Measurements from ENCODE around the gene ELMO1. TPM values are rescaled to one million over a fixed set of nuclear protein-coding genes. Genes with fewer than 3 reads are reported as not detected.

The ELMO1 gene
- total RNA-seq, 1 donor from 2014 or later: 60.1 TPM

DNA sequence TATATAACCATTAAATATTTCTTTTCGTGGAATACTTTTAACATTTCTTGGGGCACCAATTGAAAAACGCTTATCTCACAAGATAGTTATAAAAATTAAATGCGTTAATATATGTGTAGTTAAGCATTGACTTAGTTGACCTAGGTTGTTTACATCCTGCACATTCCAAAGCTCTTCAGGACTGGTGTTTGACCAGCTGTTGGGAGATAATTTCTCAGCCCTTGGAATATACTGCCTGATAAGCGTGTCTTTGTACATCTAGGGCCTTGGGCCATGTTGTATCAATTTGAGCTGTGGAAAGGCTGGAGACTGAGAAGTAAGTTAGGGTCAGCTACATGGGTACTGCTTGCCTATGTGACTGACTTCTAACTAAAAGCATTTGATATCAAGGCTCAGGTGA, 634.4 kb downstream of the ELMO1 start:
- no peak for ATAC-seq
- no peak for DNase-seq
- TF ChIP-seq, protein P1, sequence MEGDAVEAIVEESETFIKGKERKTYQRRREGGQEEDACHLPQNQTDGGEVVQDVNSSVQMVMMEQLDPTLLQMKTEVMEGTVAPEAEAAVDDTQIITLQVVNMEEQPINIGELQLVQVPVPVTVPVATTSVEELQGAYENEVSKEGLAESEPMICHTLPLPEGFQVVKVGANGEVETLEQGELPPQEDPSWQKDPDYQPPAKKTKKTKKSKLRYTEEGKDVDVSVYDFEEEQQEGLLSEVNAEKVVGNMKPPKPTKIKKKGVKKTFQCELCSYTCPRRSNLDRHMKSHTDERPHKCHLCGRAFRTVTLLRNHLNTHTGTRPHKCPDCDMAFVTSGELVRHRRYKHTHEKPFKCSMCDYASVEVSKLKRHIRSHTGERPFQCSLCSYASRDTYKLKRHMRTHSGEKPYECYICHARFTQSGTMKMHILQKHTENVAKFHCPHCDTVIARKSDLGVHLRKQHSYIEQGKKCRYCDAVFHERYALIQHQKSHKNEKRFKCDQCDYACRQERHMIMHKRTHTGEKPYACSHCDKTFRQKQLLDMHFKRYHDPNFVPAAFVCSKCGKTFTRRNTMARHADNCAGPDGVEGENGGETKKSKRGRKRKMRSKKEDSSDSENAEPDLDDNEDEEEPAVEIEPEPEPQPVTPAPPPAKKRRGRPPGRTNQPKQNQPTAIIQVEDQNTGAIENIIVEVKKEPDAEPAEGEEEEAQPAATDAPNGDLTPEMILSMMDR (IDR thresholded peaks at IDR 0.05): no peak
- Histone ChIP-seq H3K36me3 (no peaks in the 10 kb centered on the region), H3K9me3 (no peaks in the 10 kb centered on the region), H3K4me3 (no peak overlapping the region), H3K4me1 (no peaks in the 10 kb centered on the region), H3K27me3 (ENCODE audit: low read depth) (no peaks in the 10 kb centered on the region), H3K27ac (no peak overlapping the region)
- intact Hi-C loops (cut with DNase I): no loop called here

DNA sequence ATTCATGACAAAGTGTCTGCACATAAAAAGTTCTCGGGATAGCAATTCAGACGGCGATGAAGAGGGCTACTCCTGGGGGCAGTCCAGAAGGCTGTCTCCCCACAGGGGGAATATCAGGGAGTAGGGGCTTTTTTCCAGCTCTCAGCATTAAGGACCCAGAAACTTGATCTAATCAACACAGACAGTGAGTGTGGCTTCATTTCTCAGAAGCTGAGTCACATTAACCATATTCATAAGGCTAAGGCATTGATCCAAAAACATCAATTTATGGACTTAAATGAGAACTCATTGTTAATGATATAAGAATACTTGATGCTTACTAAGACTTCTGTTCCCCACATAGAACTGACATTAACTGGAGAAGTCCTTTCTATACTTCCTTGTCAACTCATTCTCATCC, 636.9 kb downstream of the ELMO1 start:
- ATAC-seq: no peak
- Histone ChIP-seq H3K36me3 (no peaks in the 10 kb centered on the region), H3K27me3 (ENCODE audit: low read depth) (no peaks in the 10 kb centered on the region), H3K27ac (no peak overlapping the region), H3K4me3 (no peak overlapping the region), H3K9me3 (no peaks in the 10 kb centered on the region), H3K4me1 (no peaks in the 10 kb centered on the region)
- DNase-seq: no peak
- TF ChIP-seq, protein P1 (IDR thresholded peaks at IDR 0.05): no peak
- intact Hi-C loops (cut with DNase I): no loop called here

DNA sequence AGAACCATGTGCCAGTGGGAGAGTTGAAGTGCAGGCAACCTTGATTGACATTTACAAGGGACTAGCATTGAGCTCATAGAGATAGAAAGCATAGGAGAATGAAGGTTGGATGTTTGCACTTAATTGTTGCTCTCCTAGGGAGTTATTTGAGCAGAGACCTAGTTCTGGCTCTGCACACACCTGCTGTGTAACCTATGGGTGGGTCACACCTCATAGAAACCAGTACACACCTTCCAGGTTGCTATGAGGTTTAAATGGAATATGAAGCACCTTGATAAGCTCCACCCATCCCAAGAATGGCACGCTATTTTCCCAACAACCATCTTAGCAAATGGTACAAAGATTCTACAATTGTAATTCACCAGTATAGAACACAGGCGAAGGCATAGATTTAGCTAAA, 638.2 kb downstream of the ELMO1 start:
- intact Hi-C loops (cut with DNase I): no loop called here
- no peak for DNase-seq
- Histone ChIP-seq H3K4me1 (no peaks in the 10 kb centered on the region), H3K27ac (no peak overlapping the region), H3K4me3 (no peak overlapping the region), H3K36me3 (no peaks in the 10 kb centered on the region), H3K27me3 (ENCODE audit: low read depth) (no peaks in the 10 kb centered on the region), H3K9me3 (no peaks in the 10 kb centered on the region)
- no peak for ATAC-seq
- TF ChIP-seq, protein P1 (IDR thresholded peaks at IDR 0.05): no peak

DNA sequence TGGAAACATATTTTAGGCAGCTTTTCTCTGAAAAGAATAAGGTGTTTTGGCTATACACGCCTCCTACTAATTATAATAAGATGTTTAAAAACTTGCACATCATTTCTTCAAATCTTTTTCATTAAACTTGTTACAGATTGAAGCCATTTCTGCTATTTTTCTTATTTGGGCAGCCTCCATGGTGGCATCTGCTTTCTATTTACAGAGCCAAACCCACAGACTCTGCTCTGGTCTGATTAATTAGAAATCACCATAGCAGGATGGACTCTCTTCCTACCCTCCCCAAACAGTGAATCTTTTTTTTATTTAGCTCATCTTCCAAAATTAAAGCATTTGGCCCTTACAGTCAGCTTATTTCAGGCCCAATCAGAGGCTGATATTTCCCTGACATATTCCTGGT, 638.6 kb downstream of the ELMO1 start:
- Histone ChIP-seq H3K27ac (no peak overlapping the region), H3K27me3 (ENCODE audit: low read depth) (no peaks in the 10 kb centered on the region), H3K9me3 (no peaks in the 10 kb centered on the region), H3K4me3 (no peak overlapping the region), H3K36me3 (no peaks in the 10 kb centered on the region), H3K4me1 (no peaks in the 10 kb centered on the region)
- DNase-seq (no peak), ATAC-seq (no peak)
- intact Hi-C loops (cut with DNase I): no loop called here
- TF ChIP-seq, protein P1 (IDR thresholded peaks at IDR 0.05): no peak

DNA sequence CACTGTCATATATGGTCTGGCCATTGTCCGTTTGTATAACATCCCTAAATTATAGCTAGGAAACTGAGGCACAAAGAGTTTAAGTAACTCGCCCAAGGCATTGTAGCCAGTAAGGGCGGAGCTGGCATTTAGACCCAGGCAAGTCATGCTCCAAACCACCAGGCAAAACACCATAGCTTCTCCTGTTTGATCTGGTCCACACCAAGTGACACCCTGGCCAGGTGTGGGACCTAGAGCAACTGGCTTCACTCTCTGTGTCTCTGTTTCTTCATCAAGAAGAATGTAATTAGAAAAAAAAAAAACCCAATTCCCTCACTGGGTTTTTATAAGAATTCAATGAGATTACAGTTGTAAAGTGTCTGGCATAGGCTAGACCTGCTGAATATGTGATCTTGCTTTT, 639.2 kb downstream of the ELMO1 start:
- H3K4me1 ChIP-seq: no peaks in the 10 kb centered on the region
- H3K4me3 ChIP-seq: no peak overlapping the region
- H3K27me3 ChIP-seq (ENCODE audit: low read depth): no peaks in the 10 kb centered on the region
- no peaks in the 10 kb centered on the region for H3K36me3 ChIP-seq
- DNase-seq: no peak
- intact Hi-C loops (cut with DNase I): no loop called here
- H3K27ac ChIP-seq: no peak overlapping the region
- no peak for ATAC-seq
- TF ChIP-seq, protein P1 (IDR thresholded peaks at IDR 0.05): no peak
- H3K9me3 ChIP-seq: no peaks in the 10 kb centered on the region

DNA sequence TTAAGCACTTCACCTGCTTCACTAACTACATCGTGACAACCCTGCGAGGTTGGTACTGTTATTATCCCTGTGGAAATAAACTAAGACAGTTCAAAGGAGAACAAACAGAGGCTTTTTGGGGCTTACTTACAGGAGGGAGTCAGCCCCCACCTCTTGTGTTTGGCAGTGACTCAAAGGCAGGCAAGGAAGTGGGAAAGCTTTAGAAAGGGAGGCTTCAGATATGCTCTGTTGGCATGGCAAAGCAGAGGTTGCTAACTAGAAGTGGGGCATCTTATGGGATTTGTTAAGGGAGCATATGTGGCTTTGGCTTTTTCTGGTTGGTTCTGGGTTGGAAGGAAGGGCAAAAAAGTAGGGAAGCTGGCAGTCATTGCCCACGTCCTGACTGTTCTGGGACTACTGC, 639.6 kb downstream of the ELMO1 start:
- DNase-seq (no peak), ATAC-seq (no peak)
- Histone ChIP-seq H3K9me3 (no peaks in the 10 kb centered on the region), H3K27ac (no peak overlapping the region), H3K4me1 (no peaks in the 10 kb centered on the region), H3K27me3 (ENCODE audit: low read depth) (no peaks in the 10 kb centered on the region), H3K36me3 (no peaks in the 10 kb centered on the region), H3K4me3 (no peak overlapping the region)
- intact Hi-C loops (cut with DNase I): no loop called here
- TF ChIP-seq, protein P1 (IDR thresholded peaks at IDR 0.05): no peak

Measured in lower lobe of right lung (tissue), 2 donors.